ENCODE measurements around the gene RCAN2. TPM values are rescaled to one million over a fixed set of nuclear protein-coding genes. Genes with fewer than 3 reads are reported as not detected.

The RCAN2 gene
- total and polyA plus RNA-seq, 8 donors: 1.7 to 19.0 (median 3.4) TPM

DNA sequence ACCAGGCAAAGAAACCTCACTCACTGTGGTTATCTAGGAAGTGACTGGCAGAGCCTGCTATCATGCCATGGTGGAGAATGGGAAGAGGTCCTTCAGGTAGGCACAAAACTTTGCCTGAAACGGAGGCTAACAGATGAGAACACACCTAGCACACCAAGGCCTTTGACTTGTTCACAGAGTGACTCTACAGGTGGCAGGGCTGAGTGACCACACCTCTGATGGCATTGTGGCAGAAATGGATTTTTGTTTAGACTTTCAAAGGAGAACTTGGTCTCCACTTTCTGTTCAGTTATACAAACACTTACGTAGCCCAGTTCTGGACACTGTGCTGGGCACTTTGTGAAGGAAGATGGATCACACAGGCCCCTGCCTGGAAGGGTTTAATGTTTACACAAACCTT lies 204.2 kb downstream of the RCAN2 start:
- 93 to 97% methylated on average over 2 of the region's 2 CpGs for WGBS, 2 donors
- Histone ChIP-seq H3K27ac (no peak overlapping the region), H3K9me3 (no peaks in the 10 kb centered on the region), H3K4me1 (peaks cover 0 to 9% (median 0%) of the 10 kb centered on the region in 3 donors), H3K36me3 (no peaks in the 10 kb centered on the region), H3K27me3 (no peaks in the 10 kb centered on the region), H3K4me3 (no peak overlapping the region)
- DNase-seq (no peak), FAIRE-seq (no peak), ATAC-seq (no peak)
- intact Hi-C loops (cut with DNase I): no loop called here
- TF ChIP-seq, protein P1, sequence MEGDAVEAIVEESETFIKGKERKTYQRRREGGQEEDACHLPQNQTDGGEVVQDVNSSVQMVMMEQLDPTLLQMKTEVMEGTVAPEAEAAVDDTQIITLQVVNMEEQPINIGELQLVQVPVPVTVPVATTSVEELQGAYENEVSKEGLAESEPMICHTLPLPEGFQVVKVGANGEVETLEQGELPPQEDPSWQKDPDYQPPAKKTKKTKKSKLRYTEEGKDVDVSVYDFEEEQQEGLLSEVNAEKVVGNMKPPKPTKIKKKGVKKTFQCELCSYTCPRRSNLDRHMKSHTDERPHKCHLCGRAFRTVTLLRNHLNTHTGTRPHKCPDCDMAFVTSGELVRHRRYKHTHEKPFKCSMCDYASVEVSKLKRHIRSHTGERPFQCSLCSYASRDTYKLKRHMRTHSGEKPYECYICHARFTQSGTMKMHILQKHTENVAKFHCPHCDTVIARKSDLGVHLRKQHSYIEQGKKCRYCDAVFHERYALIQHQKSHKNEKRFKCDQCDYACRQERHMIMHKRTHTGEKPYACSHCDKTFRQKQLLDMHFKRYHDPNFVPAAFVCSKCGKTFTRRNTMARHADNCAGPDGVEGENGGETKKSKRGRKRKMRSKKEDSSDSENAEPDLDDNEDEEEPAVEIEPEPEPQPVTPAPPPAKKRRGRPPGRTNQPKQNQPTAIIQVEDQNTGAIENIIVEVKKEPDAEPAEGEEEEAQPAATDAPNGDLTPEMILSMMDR (IDR thresholded peaks at IDR 0.05): no peak

GRCh38 chr6:46284475-46284874 lies 206.8 kb downstream of the RCAN2 start:
- H3K4me1 ChIP-seq: no peaks in the 10 kb centered on the region
- DNase-seq: no peak
- FAIRE-seq: no peak
- no peak overlapping the region for H3K27ac ChIP-seq
- no peaks in the 10 kb centered on the region for H3K9me3 ChIP-seq
- TF ChIP-seq, protein P1 (IDR thresholded peaks at IDR 0.05): no peak
- intact Hi-C loops (cut with DNase I): no loop called here
- no peak for ATAC-seq
- H3K4me3 ChIP-seq: no peak overlapping the region
- H3K27me3 ChIP-seq: no peaks in the 10 kb centered on the region
- no peaks in the 10 kb centered on the region for H3K36me3 ChIP-seq
- 83 to 95% methylated on average over 2 of the region's 2 CpGs for WGBS, 2 donors

GRCh38 chr6:46281110-46281509 lies 210.1 kb downstream of the RCAN2 start:
- H3K4me1 ChIP-seq: no peaks in the 10 kb centered on the region
- no peaks in the 10 kb centered on the region for H3K9me3 ChIP-seq
- H3K27me3 ChIP-seq: no peaks in the 10 kb centered on the region
- ATAC-seq (no peak), FAIRE-seq (no peak), DNase-seq (no peak)
- H3K27ac ChIP-seq: no peak overlapping the region
- WGBS, 2 donors: 92 to 95% methylated on average over 2 of the region's 2 CpGs
- H3K4me3 ChIP-seq: no peak overlapping the region
- intact Hi-C loops (cut with DNase I): no loop called here
- no peaks in the 10 kb centered on the region for H3K36me3 ChIP-seq
- TF ChIP-seq, protein P1 (IDR thresholded peaks at IDR 0.05): no peak

DNA sequence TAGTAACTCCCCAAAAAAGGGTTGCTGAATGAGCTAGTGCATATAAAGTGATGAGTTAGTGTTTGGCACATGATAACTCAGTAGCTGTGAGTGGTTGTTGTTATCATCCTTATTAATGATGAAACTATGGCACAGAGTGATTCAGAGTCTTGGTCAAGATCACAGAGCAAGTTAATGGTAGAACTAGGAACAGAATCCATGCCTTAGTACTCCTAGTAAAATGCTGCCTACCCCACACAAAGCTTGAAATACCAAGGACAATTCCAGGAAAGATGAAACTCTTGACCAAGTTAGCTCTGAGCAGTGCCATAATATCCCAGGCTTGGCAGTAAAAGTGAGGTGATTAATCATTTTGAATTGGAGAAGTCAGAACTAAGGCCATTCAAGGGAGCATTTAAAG lies 211.4 kb downstream of the RCAN2 start:
- no peak for ATAC-seq
- DNase-seq: no peak
- FAIRE-seq: no peak
- intact Hi-C loops (cut with DNase I): no loop called here
- no peak overlapping the region for H3K4me3 ChIP-seq
- H3K27ac ChIP-seq: no peak overlapping the region
- H3K4me1 ChIP-seq: peaks cover 0 to 1% (median under 1%) of the 10 kb centered on the region in 3 donors
- no peaks in the 10 kb centered on the region for H3K27me3 ChIP-seq
- H3K9me3 ChIP-seq: no peaks in the 10 kb centered on the region
- no peaks in the 10 kb centered on the region for H3K36me3 ChIP-seq
- TF ChIP-seq, protein P1 (IDR thresholded peaks at IDR 0.05): no peak

DNA sequence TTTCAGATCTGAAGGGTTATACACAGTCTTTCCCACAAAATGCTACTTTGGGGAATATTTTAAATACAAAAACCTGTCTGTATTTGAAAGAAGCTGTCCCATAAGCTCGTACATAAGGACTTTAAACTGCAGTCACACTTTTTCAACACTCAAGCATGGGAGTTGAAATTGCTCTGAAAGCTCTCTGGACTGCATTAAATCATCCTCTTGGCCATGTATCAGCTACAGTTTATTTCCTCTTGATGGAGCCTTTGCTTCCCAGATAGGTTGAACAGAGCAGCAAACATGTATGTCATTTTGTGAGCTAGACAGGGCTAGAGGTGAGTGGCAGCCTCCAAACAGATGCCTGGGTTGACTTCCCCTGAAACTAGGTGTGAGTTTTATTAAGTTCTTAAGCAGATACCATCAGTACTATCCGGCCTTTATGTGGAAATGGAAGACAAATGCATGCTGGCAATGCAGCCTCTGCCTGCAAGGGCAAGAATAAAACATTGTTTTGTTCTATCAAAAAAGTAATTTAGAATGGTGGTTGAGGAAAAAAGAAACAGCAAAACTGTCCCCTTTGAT lies 214.6 kb downstream of the RCAN2 start:
- no peaks in the 10 kb centered on the region for H3K27me3 ChIP-seq
- H3K4me3 ChIP-seq: no peak overlapping the region
- ATAC-seq (no peak), DNase-seq (no peak), FAIRE-seq (no peak)
- no peaks in the 10 kb centered on the region for H3K9me3 ChIP-seq
- intact Hi-C loops (cut with DNase I): no loop called here
- peaks cover 14 to 18% (median 15%) of the 10 kb centered on the region in 3 donors for H3K4me1 ChIP-seq
- TF ChIP-seq, protein P1 (IDR thresholded peaks at IDR 0.05): no peak
- H3K36me3 ChIP-seq: no peaks in the 10 kb centered on the region
- WGBS, 2 donors: 78 to 79% methylated on average over 2 of the region's 2 CpGs
- no peak overlapping the region for H3K27ac ChIP-seq

Data from pancreas (tissue), 10 donors.